ENCODE measurements around the gene GJB6. TPM values are rescaled to one million over a fixed set of nuclear protein-coding genes. Genes with fewer than 3 reads are reported as not detected.
A peak's percentile ranks its signal among the peaks of the same experiment; 100 is the strongest.

GJB6 gene
- total RNA-seq, 1 experiment from 2014 or later: not detected

GRCh38 chr13:20175907-20176652 lies 56.0 kb downstream of the GJB6 start:
- BruUV-seq (replicated peaks): no TSS peak
- Histone ChIP-seq H3K79me2 (ENCODE audit: low read depth) (no peaks in the 10 kb centered on the region), H4K20me1 (ENCODE audit: insufficient read depth) (no peaks in the 10 kb centered on the region), H3K27me3 (ENCODE audit: insufficient read depth, low read depth) (no peaks in the 10 kb centered on the region), H2AFZ (no peak overlapping the region), H3F3A (ENCODE audit: insufficient read depth, low read depth) (peaks cover 15% of the 10 kb centered on the region; the same call in 1 of the 2 replicates), H3K9me3 (ENCODE audit: insufficient read depth, low read depth) (no peaks in the 10 kb centered on the region), H3K27ac (peak overlapping the region; percentile 66; the same call in 1 of the 2 replicates), H3K4me1 (replicated peaks; ENCODE audit: insufficient read depth) (peaks cover 20% of the 10 kb centered on the region), H3K36me3 (ENCODE audit: low read depth) (no peaks in the 10 kb centered on the region), H3K9me2 (ENCODE audit: insufficient read depth) (no peaks in the 10 kb centered on the region), H3K4me3 (no peak overlapping the region), H3K4me2 (no peak overlapping the region)
- ChIA-PET CTCF (no interaction called here), POLR2A (ENCODE audit: unreplicated experiment) (no interaction called here)
- TF ChIP-seq, protein P1, sequence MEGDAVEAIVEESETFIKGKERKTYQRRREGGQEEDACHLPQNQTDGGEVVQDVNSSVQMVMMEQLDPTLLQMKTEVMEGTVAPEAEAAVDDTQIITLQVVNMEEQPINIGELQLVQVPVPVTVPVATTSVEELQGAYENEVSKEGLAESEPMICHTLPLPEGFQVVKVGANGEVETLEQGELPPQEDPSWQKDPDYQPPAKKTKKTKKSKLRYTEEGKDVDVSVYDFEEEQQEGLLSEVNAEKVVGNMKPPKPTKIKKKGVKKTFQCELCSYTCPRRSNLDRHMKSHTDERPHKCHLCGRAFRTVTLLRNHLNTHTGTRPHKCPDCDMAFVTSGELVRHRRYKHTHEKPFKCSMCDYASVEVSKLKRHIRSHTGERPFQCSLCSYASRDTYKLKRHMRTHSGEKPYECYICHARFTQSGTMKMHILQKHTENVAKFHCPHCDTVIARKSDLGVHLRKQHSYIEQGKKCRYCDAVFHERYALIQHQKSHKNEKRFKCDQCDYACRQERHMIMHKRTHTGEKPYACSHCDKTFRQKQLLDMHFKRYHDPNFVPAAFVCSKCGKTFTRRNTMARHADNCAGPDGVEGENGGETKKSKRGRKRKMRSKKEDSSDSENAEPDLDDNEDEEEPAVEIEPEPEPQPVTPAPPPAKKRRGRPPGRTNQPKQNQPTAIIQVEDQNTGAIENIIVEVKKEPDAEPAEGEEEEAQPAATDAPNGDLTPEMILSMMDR (conservative IDR thresholded peaks at IDR 0.05): no peak
- TF ChIP-seq EZH2 (IDR thresholded peaks at IDR 0.05; ENCODE audit: low read depth): no peak
- no peak for DNase-seq
- intact Hi-C loops (cut with micrococcal nuclease; ENCODE audit: unreplicated experiment): no loop called here

GRCh38 chr13:20175406-20175794 lies 56.7 kb downstream of the GJB6 start:
- no peaks in the 10 kb centered on the region for H3K79me2 ChIP-seq (ENCODE audit: low read depth)
- peaks cover 20% of the 10 kb centered on the region for H3K4me1 ChIP-seq (replicated peaks; ENCODE audit: insufficient read depth)
- no peaks in the 10 kb centered on the region for H3K9me2 ChIP-seq (ENCODE audit: insufficient read depth)
- H3K9me3 ChIP-seq (ENCODE audit: insufficient read depth, low read depth): no peaks in the 10 kb centered on the region
- H3K27me3 ChIP-seq (ENCODE audit: insufficient read depth, low read depth): no peaks in the 10 kb centered on the region
- ChIA-PET CTCF (no interaction called here), POLR2A (ENCODE audit: unreplicated experiment) (no interaction called here)
- H3F3A ChIP-seq (ENCODE audit: insufficient read depth, low read depth): peaks cover 17% of the 10 kb centered on the region; the same call in 1 of the 2 replicates
- no peak for DNase-seq
- no peaks in the 10 kb centered on the region for H4K20me1 ChIP-seq (ENCODE audit: insufficient read depth)
- H3K4me2 ChIP-seq: peak overlapping the region; percentile 64
- H3K36me3 ChIP-seq (ENCODE audit: low read depth): no peaks in the 10 kb centered on the region
- peak overlapping the region; percentile 6; the same call in 1 of the 2 replicates for H2AFZ ChIP-seq
- no peak for TF ChIP-seq EZH2 (IDR thresholded peaks at IDR 0.05; ENCODE audit: low read depth)
- TF ChIP-seq, protein P1 (conservative IDR thresholded peaks at IDR 0.05): no peak
- intact Hi-C loops (cut with micrococcal nuclease; ENCODE audit: unreplicated experiment): no loop called here
- H3K4me3 ChIP-seq: peak overlapping the region; percentile 23; the same call in 1 of the 2 replicates
- H3K27ac ChIP-seq: peak overlapping the region; percentile 66
- BruUV-seq (replicated peaks): no TSS peak

- BruUV-seq (replicated peaks): no TSS peak
- DNase-seq: peak; percentile 82 to 97
These were observed 57.3 kb downstream of the GJB6 start for GRCh38 chr13:20174656-20175405.

More at GRCh38 chr13:20174656-20175405, 57.3 kb downstream of the GJB6 start:
- CTCF ChIA-PET: interaction anchor here (0.6 kb wide), 1 partner anchor 16 kb away, joined by 3 read pairs; no protein-coding TSS in a partner anchor
- peaks cover 20% of the 10 kb centered on the region for H3K4me1 ChIP-seq (replicated peaks; ENCODE audit: insufficient read depth)
- H2AFZ ChIP-seq: peak overlapping the region; percentile 6; the same call in 1 of the 2 replicates
- H3K27me3 ChIP-seq (ENCODE audit: insufficient read depth, low read depth): no peaks in the 10 kb centered on the region
- H3K36me3 ChIP-seq (ENCODE audit: low read depth): no peaks in the 10 kb centered on the region
- intact Hi-C loops (cut with micrococcal nuclease; ENCODE audit: unreplicated experiment): no loop called here
- H3K9me2 ChIP-seq (ENCODE audit: insufficient read depth): no peaks in the 10 kb centered on the region
- peak overlapping the region; percentile 66 for H3K27ac ChIP-seq
- no peaks in the 10 kb centered on the region for H3K79me2 ChIP-seq (ENCODE audit: low read depth)
- no peak for TF ChIP-seq EZH2 (IDR thresholded peaks at IDR 0.05; ENCODE audit: low read depth)
- TF ChIP-seq, protein P1 (conservative IDR thresholded peaks at IDR 0.05): no peak
- H3K9me3 ChIP-seq (ENCODE audit: insufficient read depth, low read depth): no peaks in the 10 kb centered on the region
- peak overlapping the region; percentile 23; the same call in 1 of the 2 replicates for H3K4me3 ChIP-seq
- H4K20me1 ChIP-seq (ENCODE audit: insufficient read depth): no peaks in the 10 kb centered on the region
- H3K4me2 ChIP-seq: peak overlapping the region; percentile 64
- H3F3A ChIP-seq (ENCODE audit: insufficient read depth, low read depth): peaks cover 17% of the 10 kb centered on the region; the same call in 1 of the 2 replicates
- POLR2A ChIA-PET (ENCODE audit: unreplicated experiment): no interaction called here

Data from PC-9 (cell line).